Upper lobe of left lung (tissue), 6 donors: Measurements from ENCODE around the gene ODAD2. TPM values are rescaled to one million over a fixed set of nuclear protein-coding genes. Genes with fewer than 3 reads are reported as not detected.

Source experiments
- ATAC-seq, 2 donors: fragments of 200-7000 bp; cut with Tn5 transposase; one replicate each; pipeline ENCODE4 v1.9.1; 2022; ENCODE audit warnings: mild to moderate bottlenecking in 2 of 2, moderate library complexity in 2 of 2; ENCODE audit not compliant: low FRiP score in 2 of 2
- DNase-seq, 2 donors: peaks; one replicate each; pipeline ENCODE4 v3.0.0-alpha.2; 2019 to 2020
- H3K27ac ChIP-seq, 4 donors: fragments of 200-600 bp; sonication (generic); one replicate each; pipeline ENCODE4 v1.5.1; 2016 to 2019
- H3K27me3 ChIP-seq, 4 donors: fragments of 200-600 bp; sonication (generic); one replicate each; pipeline ENCODE4 v1.5.1; 2017 to 2019
- H3K36me3 ChIP-seq, 4 donors: fragments of 200-600 bp; sonication (generic); one replicate each; pipeline ENCODE4 v1.5.1; 2016 to 2019
- H3K4me1 ChIP-seq, 4 donors: fragments of 200-600 bp; sonication (generic); one replicate each; pipeline ENCODE4 v1.5.1; 2018 to 2019
- H3K4me3 ChIP-seq, 4 donors: fragments of 200-600 bp; sonication (generic); one replicate each; pipeline ENCODE4 v1.5.1; 2017 to 2019; ENCODE audit warnings: mild to moderate bottlenecking in 2 of 4, moderate library complexity in 1 of 4
- H3K9me3 ChIP-seq, 4 donors: fragments of 200-600 bp; sonication (generic); one replicate each; pipeline ENCODE4 v1.5.1; 2018 to 2019
- CTCF ChIP-seq, 6 experiments: fragments of 450-650 bp in 4 of 6; fragments of 200-600 bp in 2 of 6; sonication (generic) in 2 of 6; IDR thresholded peaks; one replicate each; pipeline ENCODE4 v1.5.1; 2016 to 2019; ENCODE audit warnings: antibody characterized with exemption in 6 of 6
- EP300 ChIP-seq, 4 donors: sonication (generic); formaldehyde crosslinking; IDR thresholded peaks; one replicate each; pipeline ENCODE4 v1.5.1; 2017; ENCODE audit warnings: antibody characterized with exemption in 4 of 4, control low read depth in 2 of 4
- POLR2A ChIP-seq, 4 donors: fragments of 450-650 bp; IDR thresholded peaks; one replicate each; pipeline ENCODE4 v1.5.1; 2016 to 2017; ENCODE audit warnings: antibody characterized with exemption in 4 of 4, mild to moderate bottlenecking in 2 of 4
- POLR2AphosphoS5 ChIP-seq, 2 donors: sonication (generic); formaldehyde crosslinking; IDR thresholded peaks; one replicate each; pipeline ENCODE4 v1.5.1; 2017; ENCODE audit warnings: antibody characterized with exemption in 2 of 2
- whole genome bisulfite sequencing, 2 donors: methylation state at CpG; one replicate each; pipeline ENCODE4 v1.1.5; 2017 to 2018; 5-methylcytosine and 5-hydroxymethylcytosine counted together
- total RNA-seq, 6 donors: library from RNA; depleted of rRNA in 4 of 6; stranded (reverse); fragments of >200 nt in 4 of 6; gene quantifications; one replicate each; pipeline versions ENCODE4 v1.1.0 to v1.2.1, GENCODE V29; 2016 to 2021
- donor health status: DM: no; HTN: no; CAD: no; lungs with moderate emphysema.
- donor health status: DM: no; HTN: yes; CAD: no; lungs with severe emphysema.

Gene ODAD2
- total RNA-seq, 6 donors from 2014 or later = 0.43 to 19.3 (median 3.5) TPM

- no peak for DNase-seq
- H3K9me3 ChIP-seq = no peaks in the 10 kb centered on the region
- no peaks in the 10 kb centered on the region for H3K4me1 ChIP-seq
- TF ChIP-seq POLR2AphosphoS5 (IDR thresholded peaks at IDR 0.05) (no peak), EP300 (IDR thresholded peaks at IDR 0.05) (no peak), POLR2A (IDR thresholded peaks at IDR 0.05) (no peak), CTCF (IDR thresholded peaks at IDR 0.05) (no peak)
- H3K27ac ChIP-seq = no peak overlapping the region
- H3K36me3 ChIP-seq = no peaks in the 10 kb centered on the region
- ATAC-seq = no peak
- H3K27me3 ChIP-seq = no peaks in the 10 kb centered on the region
- 59 to 64% methylated on average over 5 of the region's 5 CpGs for WGBS, 2 donors
- H3K4me3 ChIP-seq = no peak overlapping the region
These were observed 51.3 kb downstream of the ODAD2 start for GRCh38 chr10:27947540-27947939.

DNA sequence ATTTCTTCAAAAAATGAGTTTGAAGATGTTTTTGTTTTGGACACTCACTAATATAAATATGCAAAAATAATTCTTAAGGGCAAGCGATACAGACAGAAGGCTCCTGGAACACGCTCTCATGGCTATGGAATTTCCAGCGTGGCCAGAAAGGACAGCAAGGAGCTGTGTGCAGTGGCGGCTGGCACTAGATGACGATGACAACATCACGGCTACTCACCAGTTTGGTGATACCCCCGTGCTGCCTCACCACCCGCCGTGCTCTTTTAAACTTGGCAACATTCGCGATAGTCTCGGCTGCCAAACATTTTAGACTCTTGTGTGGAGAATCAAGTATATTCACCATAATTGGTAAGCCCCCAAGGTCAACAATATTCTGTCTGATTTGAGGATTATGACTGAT, 54.9 kb downstream of the ODAD2 start:
- 87 to 91% methylated on average over 12 of the region's 12 CpGs for WGBS, 2 donors
- ATAC-seq = no peak
- no peak for DNase-seq
- no peaks in the 10 kb centered on the region for H3K27me3 ChIP-seq
- TF ChIP-seq POLR2AphosphoS5 (IDR thresholded peaks at IDR 0.05) (no peak), CTCF (IDR thresholded peaks at IDR 0.05) (no peak), EP300 (IDR thresholded peaks at IDR 0.05) (no peak), POLR2A (IDR thresholded peaks at IDR 0.05) (no peak)
- H3K4me3 ChIP-seq = no peak overlapping the region
- no peak overlapping the region for H3K27ac ChIP-seq
- H3K4me1 ChIP-seq = no peaks in the 10 kb centered on the region
- H3K9me3 ChIP-seq = no peaks in the 10 kb centered on the region
- no peaks in the 10 kb centered on the region for H3K36me3 ChIP-seq

DNA sequence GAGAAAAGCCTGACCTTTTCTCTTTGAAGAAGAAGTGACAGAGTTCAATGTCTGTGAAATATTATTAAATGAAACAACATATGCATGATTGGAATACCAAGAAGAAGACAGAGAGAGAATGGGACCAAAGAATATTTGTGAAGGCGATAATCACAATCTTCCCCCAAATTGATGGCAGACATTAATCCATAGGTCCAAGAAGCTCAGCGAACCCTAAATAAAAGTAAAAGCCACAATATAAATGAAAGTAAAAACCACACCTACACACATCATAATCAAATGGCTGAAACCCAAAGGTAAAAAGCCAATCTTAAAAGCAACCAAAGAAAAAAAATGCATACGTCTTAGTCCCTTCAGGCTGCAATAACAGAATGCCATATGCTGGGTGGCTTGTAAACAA, 84.0 kb downstream of the ODAD2 start:
- H3K9me3 ChIP-seq = no peaks in the 10 kb centered on the region
- H3K27ac ChIP-seq = no peak overlapping the region
- no peak overlapping the region for H3K4me3 ChIP-seq
- TF ChIP-seq POLR2AphosphoS5 (IDR thresholded peaks at IDR 0.05) = no peak
- no peak for TF ChIP-seq POLR2A (IDR thresholded peaks at IDR 0.05)
- TF ChIP-seq CTCF (IDR thresholded peaks at IDR 0.05) = no peak
- TF ChIP-seq EP300 (IDR thresholded peaks at IDR 0.05) = no peak
- H3K4me1 ChIP-seq = no peaks in the 10 kb centered on the region
- no peaks in the 10 kb centered on the region for H3K36me3 ChIP-seq
- 92 to 98% methylated on average over 3 of the region's 3 CpGs for WGBS, 2 donors
- H3K27me3 ChIP-seq = no peaks in the 10 kb centered on the region
- ATAC-seq (no peak), DNase-seq (no peak)

GRCh38 chr10:27912231-27912630, 86.6 kb downstream of the ODAD2 start:
- no peaks in the 10 kb centered on the region for H3K36me3 ChIP-seq
- no peaks in the 10 kb centered on the region for H3K4me1 ChIP-seq
- no peak overlapping the region for H3K4me3 ChIP-seq
- H3K27ac ChIP-seq = no peak overlapping the region
- ATAC-seq = no peak
- DNase-seq = no peak
- TF ChIP-seq POLR2AphosphoS5 (IDR thresholded peaks at IDR 0.05) (no peak), EP300 (IDR thresholded peaks at IDR 0.05) (no peak), POLR2A (IDR thresholded peaks at IDR 0.05) (no peak), CTCF (IDR thresholded peaks at IDR 0.05) (no peak)
- WGBS, 2 donors = 42 to 66% methylated on average over 3 of the region's 3 CpGs
- no peaks in the 10 kb centered on the region for H3K9me3 ChIP-seq
- H3K27me3 ChIP-seq = no peaks in the 10 kb centered on the region

- Histone ChIP-seq H3K9me3 (no peaks in the 10 kb centered on the region), H3K27me3 (no peaks in the 10 kb centered on the region), H3K27ac (no peak overlapping the region), H3K4me3 (no peak overlapping the region), H3K36me3 (no peaks in the 10 kb centered on the region), H3K4me1 (no peaks in the 10 kb centered on the region)
- DNase-seq (no peak), ATAC-seq (no peak)
- 58 to 66% methylated on average over 4 of the region's 4 CpGs for WGBS, 2 donors
- TF ChIP-seq POLR2AphosphoS5 (IDR thresholded peaks at IDR 0.05) (no peak), POLR2A (IDR thresholded peaks at IDR 0.05) (no peak), CTCF (IDR thresholded peaks at IDR 0.05) (no peak), EP300 (IDR thresholded peaks at IDR 0.05) (no peak)
These were observed 87.3 kb downstream of the ODAD2 start for GRCh38 chr10:27911539-27911938.
